GM06990 (cell line): ENCODE measurements around the gene FGF3.

Experiments
- DNase-seq: peaks from one replicate; pipeline ENCODE4 v3.0.0-alpha.2; 2011; ENCODE audit not compliant: insufficient read length; ENCODE audit errors: extremely low read depth
- H3K27me3 ChIP-seq: replicated peaks from 2 replicates; pipeline ENCODE4 v1.6.0; 2011; ENCODE audit warnings: low read length; ENCODE audit not compliant: control insufficient read depth, insufficient read depth
- H3K36me3 ChIP-seq: 2 replicates; pipeline ENCODE4 v1.5.1; 2011; ENCODE audit warnings: low read length; ENCODE audit not compliant: control insufficient read depth, insufficient read depth
- H3K4me3 ChIP-seq: replicated peaks from 2 replicates; pipeline ENCODE4 v1.5.1; 2011; ENCODE audit warnings: low read depth, mild to moderate bottlenecking, control low read depth, low read length
- TF ChIP-seq, protein P1 (sequence below): IDR thresholded peaks from 2 replicates; pipeline ENCODE4 v1.5.1; 2011; ENCODE audit warnings: low read length, control low read depth, mild to moderate bottlenecking, inconsistent platforms; ENCODE audit not compliant: insufficient read depth, poor library complexity, severe bottlenecking

Gene FGF3

DNA sequence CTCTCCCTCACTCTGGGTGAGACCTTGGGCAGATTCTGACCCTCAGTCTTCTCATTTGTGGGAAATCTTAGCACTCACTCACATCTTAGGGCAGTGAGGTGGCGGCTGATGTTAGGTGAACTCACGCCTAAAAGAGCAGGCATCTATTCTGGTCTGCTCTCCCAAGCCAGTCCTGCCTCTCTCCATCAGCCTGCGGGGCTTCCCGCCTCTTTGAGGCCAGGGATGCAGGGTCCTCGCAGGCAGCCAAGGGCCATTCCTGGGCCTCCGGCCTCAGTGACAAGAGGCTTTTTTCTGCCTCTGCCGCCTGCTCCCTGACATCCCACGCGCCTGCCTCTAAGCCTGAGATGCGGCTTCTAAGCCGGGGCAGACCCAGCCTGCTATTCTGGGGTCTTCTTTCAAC is 30.3 kb downstream of the FGF3 start:
- H3K36me3 ChIP-seq, result no peaks in the 10 kb centered on the region
- TF ChIP-seq, protein P1, sequence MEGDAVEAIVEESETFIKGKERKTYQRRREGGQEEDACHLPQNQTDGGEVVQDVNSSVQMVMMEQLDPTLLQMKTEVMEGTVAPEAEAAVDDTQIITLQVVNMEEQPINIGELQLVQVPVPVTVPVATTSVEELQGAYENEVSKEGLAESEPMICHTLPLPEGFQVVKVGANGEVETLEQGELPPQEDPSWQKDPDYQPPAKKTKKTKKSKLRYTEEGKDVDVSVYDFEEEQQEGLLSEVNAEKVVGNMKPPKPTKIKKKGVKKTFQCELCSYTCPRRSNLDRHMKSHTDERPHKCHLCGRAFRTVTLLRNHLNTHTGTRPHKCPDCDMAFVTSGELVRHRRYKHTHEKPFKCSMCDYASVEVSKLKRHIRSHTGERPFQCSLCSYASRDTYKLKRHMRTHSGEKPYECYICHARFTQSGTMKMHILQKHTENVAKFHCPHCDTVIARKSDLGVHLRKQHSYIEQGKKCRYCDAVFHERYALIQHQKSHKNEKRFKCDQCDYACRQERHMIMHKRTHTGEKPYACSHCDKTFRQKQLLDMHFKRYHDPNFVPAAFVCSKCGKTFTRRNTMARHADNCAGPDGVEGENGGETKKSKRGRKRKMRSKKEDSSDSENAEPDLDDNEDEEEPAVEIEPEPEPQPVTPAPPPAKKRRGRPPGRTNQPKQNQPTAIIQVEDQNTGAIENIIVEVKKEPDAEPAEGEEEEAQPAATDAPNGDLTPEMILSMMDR, result no peak

DNA sequence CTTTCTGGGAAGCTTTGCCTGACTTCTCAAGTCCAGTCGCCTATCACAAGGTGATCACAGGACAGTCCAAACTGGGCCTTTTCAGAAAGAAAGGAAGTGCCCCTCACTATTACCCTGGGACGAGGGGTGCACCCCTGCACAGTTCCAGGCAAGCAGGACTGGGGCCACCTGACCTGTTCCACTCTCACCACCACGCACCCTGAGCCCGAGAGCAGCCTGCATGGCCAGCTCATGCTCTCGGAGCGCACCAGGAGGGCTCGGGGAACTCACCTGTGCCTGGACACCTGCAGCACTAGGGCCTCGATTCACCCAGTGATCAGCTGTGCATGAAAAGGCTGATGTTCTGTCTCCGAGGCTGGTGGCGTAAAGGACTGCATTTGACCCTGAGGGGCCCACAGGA is 31.3 kb downstream of the FGF3 start:
- TF ChIP-seq, protein P1, result no peak
- no peak overlapping the region for H3K4me3 ChIP-seq
- H3K36me3 ChIP-seq, result no peaks in the 10 kb centered on the region
- DNase-seq, result no peak
- no peaks in the 10 kb centered on the region; the same call in 1 of the 2 replicates for H3K27me3 ChIP-seq

More for the DNA sequence above, 30.3 kb downstream of the FGF3 start:
- H3K4me3 ChIP-seq, result no peak overlapping the region
- DNase-seq, result no peak
- H3K27me3 ChIP-seq, result no peaks in the 10 kb centered on the region; the same call in 1 of the 2 replicates

DNA sequence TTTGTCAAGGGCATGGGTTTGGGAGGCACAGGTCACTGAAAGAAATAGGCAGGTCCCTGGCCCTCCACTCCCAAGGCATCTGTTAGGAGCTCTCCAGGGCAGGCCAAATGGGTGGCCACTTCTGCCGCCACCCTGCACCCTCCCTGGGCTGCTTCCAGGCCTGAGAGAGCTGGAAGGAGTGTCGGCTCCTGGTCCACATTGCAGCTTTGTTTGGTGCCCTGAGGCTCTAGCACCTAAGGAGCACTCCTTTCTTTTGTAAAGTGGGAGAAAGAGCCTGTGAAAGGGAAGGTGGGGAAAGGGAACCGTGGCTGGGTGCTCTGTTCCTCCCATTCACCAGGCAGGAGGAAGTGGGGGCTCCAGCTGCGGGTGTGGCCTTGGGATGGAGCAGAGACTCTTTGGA is 31.8 kb downstream of the FGF3 start:
- no peak overlapping the region for H3K4me3 ChIP-seq
- DNase-seq, result no peak
- no peaks in the 10 kb centered on the region for H3K36me3 ChIP-seq
- TF ChIP-seq, protein P1, result no peak
- no peaks in the 10 kb centered on the region; the same call in 1 of the 2 replicates for H3K27me3 ChIP-seq

DNA sequence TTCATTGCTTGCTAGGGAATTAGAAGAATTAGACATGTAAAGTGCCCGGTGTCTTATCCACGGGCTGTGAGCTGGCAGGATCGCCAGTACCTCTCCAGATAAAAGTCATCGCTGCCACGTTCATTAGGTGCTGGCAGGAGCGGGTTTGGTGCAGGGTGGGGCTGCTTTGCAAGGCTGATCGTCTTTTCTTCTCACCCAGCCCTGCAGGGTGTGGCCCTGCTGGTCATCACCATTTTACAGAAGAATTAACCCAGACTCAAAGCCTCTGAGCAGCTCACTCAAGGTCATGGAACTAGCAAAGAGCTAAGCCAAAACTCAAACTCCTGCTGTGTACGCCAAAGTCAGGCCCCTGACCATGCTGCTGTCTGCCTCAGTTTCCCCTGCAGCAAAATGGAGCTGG is 38.0 kb downstream of the FGF3 start:
- Histone ChIP-seq H3K27me3 (no peaks in the 10 kb centered on the region; the same call in 1 of the 2 replicates), H3K4me3 (no peak overlapping the region), H3K36me3 (no peaks in the 10 kb centered on the region)
- TF ChIP-seq, protein P1, result no peak
- DNase-seq, result no peak

DNA sequence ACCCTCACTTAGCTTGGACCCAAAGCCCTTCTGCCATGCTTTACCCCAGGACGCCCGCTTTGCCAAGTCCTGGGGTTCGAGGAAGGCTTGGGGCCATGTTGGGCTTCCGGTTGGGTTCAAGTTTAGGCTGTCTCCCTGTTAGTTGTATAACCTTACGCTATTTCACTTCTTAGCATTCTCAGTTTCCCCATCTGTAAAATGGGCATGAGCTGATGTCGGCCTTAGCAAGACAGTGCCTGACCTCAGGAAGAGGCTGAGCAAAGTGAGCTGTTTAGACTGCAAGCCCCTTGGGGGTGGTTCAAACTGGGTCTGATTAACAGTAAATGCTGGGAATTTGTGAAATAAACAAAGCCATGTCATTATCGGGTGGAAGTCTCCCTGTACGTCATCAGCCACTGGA is 40.8 kb downstream of the FGF3 start:
- TF ChIP-seq, protein P1, result no peak
- H3K4me3 ChIP-seq, result no peak overlapping the region
- H3K27me3 ChIP-seq, result no peaks in the 10 kb centered on the region; the same call in 1 of the 2 replicates
- H3K36me3 ChIP-seq, result no peaks in the 10 kb centered on the region
- no peak for DNase-seq

DNA sequence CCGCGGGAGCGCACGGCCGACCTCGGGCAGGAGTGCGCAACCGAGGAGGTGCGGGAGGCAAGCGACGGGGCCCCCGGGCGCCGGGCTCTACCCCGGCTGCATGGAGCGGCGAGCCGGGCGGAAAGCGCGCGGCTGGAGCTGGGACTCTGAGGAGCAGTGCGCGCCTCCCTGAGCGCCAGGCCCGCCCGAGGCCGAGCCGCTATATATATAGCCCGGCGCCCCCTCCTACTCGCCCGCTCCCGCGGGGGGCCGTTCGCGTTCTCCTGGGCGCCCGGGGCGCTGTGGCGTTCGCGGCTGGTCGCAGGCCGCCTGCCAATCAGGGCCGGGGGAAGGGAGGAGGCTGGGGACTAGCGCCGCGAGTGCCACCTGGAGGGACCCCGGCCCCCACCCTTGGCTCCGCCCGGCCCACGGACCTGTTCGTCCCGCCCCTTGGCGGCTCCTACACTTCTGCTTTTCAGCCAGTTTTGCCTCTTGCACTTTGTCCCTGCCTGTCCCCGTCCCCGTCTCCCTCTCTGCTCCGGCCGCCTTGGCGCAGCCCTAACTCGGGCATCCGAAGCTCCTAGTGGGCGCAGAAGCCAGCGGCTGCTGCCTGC is 44.0 kb downstream of the FGF3 start, which contains the start of gene FGF4:
Gene FGF4, minus strand, starts transcription at position 179 of the 593 bp plus-strand sequence. CDS start 257 bp downstream, outside the sequence.
- no peak for DNase-seq
- H3K27me3 ChIP-seq, result no peaks in the 10 kb centered on the region; the same call in 1 of the 2 replicates
- TF ChIP-seq, protein P1, result no peak
- no peaks in the 10 kb centered on the region for H3K36me3 ChIP-seq
- H3K4me3 ChIP-seq, result no peak within 1 kb of the TSS
